LNCaP clone FGC (cell line): ENCODE results near the gene SNAPC1.
A peak's percentile ranks its signal among the peaks of the same experiment; 100 is the strongest.

Experiments
- DNase-seq: peaks from one replicate; pipeline ENCODE4 v3.0.0-alpha.2; 2011; ENCODE audit warnings: low read depth
- H3K4me3 ChIP-seq: 2 replicates; pipeline ENCODE4 v1.5.1; 2011; ENCODE audit warnings: mild to moderate bottlenecking, low read depth, low read length, control low read depth
- TF ChIP-seq, protein P1 (sequence below): IDR thresholded peaks from 2 replicates; pipeline ENCODE4 v1.5.1; 2012; ENCODE audit warnings: mild to moderate bottlenecking; ENCODE audit not compliant: control insufficient read depth, insufficient read depth; ENCODE audit errors: extremely low read depth

SNAPC1 gene

DNA sequence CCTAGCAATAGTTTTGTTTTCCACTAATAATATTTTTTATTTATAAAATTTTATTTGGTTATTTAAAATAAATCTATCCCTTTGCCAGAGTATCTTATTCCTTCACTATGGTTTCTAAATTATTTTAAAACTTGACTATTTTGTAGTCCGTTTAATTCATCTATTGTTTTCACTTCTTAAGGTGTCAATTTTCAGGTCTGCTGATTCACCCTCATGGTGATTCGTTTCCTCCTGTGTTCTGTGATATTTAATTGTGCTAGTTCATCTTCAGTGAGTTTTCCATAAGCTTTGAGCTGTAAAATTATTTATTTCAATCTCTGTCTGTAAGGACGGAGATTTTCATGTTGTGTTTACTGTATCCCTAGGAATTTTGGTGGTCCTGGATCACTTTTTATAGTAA lies 70.6 kb downstream of the SNAPC1 start:
- H3K4me3 ChIP-seq: no peak overlapping the region
- no peak for DNase-seq
- TF ChIP-seq, protein P1, sequence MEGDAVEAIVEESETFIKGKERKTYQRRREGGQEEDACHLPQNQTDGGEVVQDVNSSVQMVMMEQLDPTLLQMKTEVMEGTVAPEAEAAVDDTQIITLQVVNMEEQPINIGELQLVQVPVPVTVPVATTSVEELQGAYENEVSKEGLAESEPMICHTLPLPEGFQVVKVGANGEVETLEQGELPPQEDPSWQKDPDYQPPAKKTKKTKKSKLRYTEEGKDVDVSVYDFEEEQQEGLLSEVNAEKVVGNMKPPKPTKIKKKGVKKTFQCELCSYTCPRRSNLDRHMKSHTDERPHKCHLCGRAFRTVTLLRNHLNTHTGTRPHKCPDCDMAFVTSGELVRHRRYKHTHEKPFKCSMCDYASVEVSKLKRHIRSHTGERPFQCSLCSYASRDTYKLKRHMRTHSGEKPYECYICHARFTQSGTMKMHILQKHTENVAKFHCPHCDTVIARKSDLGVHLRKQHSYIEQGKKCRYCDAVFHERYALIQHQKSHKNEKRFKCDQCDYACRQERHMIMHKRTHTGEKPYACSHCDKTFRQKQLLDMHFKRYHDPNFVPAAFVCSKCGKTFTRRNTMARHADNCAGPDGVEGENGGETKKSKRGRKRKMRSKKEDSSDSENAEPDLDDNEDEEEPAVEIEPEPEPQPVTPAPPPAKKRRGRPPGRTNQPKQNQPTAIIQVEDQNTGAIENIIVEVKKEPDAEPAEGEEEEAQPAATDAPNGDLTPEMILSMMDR: no peak

DNA sequence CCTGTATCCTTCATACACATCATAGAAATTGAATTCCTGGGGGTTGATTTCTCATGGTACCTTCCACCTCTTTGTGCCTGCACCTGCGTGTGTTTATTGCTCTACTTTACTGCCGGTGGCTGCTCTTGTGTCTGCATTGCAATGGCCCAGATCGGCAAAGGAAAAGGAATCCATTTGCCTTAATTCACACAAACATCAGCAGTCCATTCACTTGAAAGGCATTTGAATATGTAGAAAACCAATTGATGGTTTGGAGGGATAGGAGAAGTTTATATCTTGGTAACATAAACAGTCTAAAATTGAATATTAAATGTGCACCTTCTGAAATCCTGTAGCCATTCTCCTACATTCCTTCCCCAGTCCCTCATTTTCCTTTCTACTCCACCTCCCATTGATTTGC lies 74.0 kb downstream of the SNAPC1 start:
- DNase-seq: no peak
- TF ChIP-seq, protein P1: no peak
- no peak overlapping the region for H3K4me3 ChIP-seq

DNA sequence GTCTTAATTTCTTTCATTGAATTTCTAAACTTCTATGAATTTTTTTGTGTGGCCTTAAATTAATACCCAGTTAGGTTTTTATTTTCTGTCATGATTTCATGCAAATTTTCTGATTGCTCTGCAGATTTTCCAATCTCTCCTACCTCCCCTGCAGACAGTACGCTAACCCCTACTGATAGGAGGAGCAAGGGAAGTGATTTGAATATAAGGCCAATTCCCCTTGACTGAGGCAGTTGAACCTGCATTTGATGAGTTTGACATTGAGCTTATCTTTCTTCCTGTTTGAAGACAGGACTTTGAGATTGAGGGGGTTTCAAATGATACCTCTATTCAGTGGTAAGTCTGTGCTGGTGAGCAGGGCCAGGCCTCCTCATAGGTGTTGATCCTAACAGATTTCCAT lies 74.6 kb downstream of the SNAPC1 start:
- no peak for DNase-seq
- TF ChIP-seq, protein P1: no peak
- no peak overlapping the region for H3K4me3 ChIP-seq

DNA sequence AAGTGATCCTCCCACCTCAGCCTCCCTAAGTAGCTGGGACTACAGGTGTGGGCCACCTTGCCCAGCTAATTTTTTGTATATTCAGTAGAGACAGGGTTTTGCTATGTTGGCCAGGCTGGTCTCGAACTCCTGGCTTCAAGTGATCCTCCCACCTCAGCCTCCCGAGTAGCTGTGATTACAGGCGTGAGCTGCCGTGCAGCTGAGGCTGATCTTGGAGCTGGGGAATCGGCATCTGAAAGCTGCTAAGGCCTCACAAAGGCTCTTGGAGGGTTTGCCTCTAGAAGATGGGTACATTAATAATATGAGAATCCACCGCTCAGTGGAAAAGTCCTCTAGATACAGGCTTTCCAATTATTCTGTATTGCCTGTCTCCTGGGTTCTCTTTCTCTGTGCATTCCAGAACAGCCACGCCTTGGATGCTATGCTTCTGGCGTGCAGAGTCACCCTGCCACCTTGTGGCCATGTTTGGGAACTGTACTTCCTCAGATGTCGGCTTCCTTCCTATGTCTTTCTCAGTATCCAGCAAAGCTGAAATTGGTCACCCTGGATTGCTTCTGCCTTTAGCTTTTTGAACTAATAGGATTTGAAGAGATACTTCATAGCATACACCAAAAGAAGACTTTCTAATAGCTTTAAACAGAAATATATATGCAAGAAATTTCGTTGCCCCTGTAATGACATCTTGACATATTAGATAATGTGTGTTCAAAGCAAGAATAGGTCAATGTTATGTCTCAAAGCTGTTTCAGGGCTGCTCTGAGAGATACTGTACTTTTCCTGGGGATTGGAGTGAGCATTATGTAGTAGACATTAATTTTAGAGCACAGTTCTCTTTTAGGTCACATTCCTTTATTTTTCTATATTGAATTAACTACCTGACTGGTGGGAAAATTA lies 75.4 kb downstream of the SNAPC1 start:
- TF ChIP-seq, protein P1: peak; percentile 98
- peak; percentile 46 for DNase-seq
- no peak overlapping the region for H3K4me3 ChIP-seq

DNA sequence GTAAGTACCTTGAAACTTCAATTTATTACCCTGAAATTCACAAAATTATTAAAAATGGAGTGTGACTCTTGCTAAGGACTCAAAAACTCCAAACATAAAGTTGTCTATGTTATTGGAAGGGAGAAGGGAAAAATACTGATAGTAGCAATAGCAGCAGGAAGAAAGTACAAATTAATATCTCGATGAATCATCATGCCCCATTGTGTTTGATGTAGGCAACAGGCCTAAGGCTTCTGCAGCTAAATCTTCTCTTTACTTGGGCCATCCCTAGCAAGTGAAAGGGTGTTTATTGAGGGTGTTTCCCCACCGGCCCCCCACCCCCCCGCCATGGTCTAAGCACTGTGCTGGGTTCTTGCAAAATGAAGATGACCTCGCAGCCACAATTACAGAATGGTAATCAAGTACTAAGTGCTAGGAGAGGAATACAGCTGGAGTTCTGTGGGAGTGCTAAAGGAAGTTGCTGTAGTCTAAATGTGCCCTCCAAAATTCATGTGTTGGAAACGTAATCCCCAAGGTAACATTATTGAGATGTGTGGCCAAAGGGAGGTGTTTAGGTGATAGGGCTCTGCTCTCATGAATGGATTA lies 76.5 kb downstream of the SNAPC1 start:
- DNase-seq: no peak
- TF ChIP-seq, protein P1: no peak

DNA sequence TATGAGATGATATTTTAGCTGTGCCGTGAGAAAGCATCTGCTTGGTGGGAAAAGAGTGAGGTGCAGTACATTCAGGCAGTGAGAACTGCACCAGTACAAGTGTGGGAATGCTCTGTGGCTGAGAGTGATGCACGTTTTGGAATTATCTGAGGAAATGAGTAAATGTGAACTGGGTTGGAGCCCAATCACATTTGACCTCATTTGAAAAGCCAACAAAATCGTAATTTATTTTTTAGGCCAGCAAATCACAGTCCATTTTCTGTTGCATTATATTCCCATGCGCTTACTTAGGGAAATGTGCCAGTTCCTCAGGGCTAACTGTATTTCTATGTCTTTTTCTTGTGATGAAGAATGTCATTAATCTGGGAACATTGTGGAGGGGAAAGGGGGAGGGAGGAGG lies 77.3 kb downstream of the SNAPC1 start:
- TF ChIP-seq, protein P1: no peak
- DNase-seq: no peak
- H3K4me3 ChIP-seq: no peak overlapping the region

More for the DNA sequence above, 76.5 kb downstream of the SNAPC1 start:
- no peak overlapping the region for H3K4me3 ChIP-seq

DNA sequence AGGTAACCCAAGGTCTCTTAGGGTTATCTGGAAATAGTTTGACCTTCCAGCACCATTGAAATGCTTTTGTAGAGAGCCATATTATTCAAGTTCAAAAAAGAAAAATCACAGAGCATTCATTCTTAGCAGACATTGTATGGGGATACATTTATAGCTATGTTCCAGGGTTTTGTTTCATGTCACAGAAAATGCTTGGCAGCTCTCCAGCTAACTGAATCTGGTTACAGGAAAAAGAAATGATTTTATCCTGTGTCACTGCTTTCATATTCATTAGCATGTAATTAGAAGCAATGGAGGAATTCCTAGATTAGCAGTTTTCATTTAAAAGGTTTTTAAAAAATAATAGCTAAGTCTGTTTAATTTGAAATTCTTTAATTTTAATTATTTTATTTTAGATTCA lies 78.9 kb downstream of the SNAPC1 start:
- DNase-seq: no peak

More for the DNA sequence above, 78.9 kb downstream of the SNAPC1 start:
- no peak overlapping the region for H3K4me3 ChIP-seq
- TF ChIP-seq, protein P1: no peak
